ENCODE measurements around the gene PCSK9. TPM values are rescaled to one million over a fixed set of nuclear protein-coding genes. Genes with fewer than 3 reads are reported as not detected.
A peak's percentile ranks its signal among the peaks of the same experiment; 100 is the strongest.

The PCSK9 gene
- total and polyA plus RNA-seq, 4 donors = 10.8 to 112 (median 58.5) TPM

- DNase-seq (ENCODE audit: low spot score) = no peak
- TF ChIP-seq FOXA2 (IDR thresholded peaks at IDR 0.05) = no peak
- TF ChIP-seq JUND (IDR thresholded peaks at IDR 0.05) = peak in 1 of 2 donors; percentile 31
- peak in 1 of 2 donors; percentile 65 for TF ChIP-seq RAD21 (IDR thresholded peaks at IDR 0.05)
- TF ChIP-seq RXRA (IDR thresholded peaks at IDR 0.05) = peak; percentile 73 to 77
- TF ChIP-seq YY1 (IDR thresholded peaks at IDR 0.05) = peak; percentile 36
- peak; percentile 27 for TF ChIP-seq NR2F2 (IDR thresholded peaks at IDR 0.05)
- TF ChIP-seq REST (IDR thresholded peaks at IDR 0.05) = peak; percentile 19
- TF ChIP-seq MAX (IDR thresholded peaks at IDR 0.05) = peak; percentile 70
- peak; percentile 47 for TF ChIP-seq SP1 (IDR thresholded peaks at IDR 0.05)
- TF ChIP-seq CTCF (IDR thresholded peaks at IDR 0.05; ENCODE audit: low read depth, low read length, missing input control) = peak; percentile 38
- peak; percentile 55 to 67 for TF ChIP-seq HNF4A (conservative IDR thresholded peaks at IDR 0.05)
- no peak for TF ChIP-seq HNF4G (IDR thresholded peaks at IDR 0.05)
- no peak for TF ChIP-seq FOXA1 (IDR thresholded peaks at IDR 0.05)
- TF ChIP-seq TAF1 (conservative IDR thresholded peaks at IDR 0.05) = no peak
- Histone ChIP-seq H3K27me3 (ENCODE audit: control insufficient read depth in 4 of 4, insufficient read depth in 4 of 4, low read length in 3 of 4) (no peaks in the 10 kb centered on the region), H3K36me3 (ENCODE audit: control insufficient read depth in 4 of 4, insufficient read depth in 3 of 4, low read depth in 1 of 4, low read length in 3 of 4) (no peaks in the 10 kb centered on the region), H3K4me1 (ENCODE audit: control insufficient read depth in 4 of 4, insufficient read depth in 4 of 4, low read length in 3 of 4) (peaks cover 15 to 62% (median 42%) of the 10 kb centered on the region in 4 donors), H3K9me3 (ENCODE audit: control insufficient read depth in 4 of 4, low read length in 3 of 4) (no peaks in the 10 kb centered on the region), H3K27ac (ENCODE audit: low read depth in 1 of 2, low read length in 2 of 2) (no peak overlapping the region), H3K4me3 (ENCODE audit: low read depth in 1 of 3, low read length in 3 of 3) (no peak overlapping the region), H3K9ac (ENCODE audit: low read depth in 1 of 2, low read length in 2 of 2) (no peak overlapping the region)
- WGBS = 31% methylated on average over 4 of the region's 4 CpGs
These were observed 3.4 kb upstream of the PCSK9 start for GRCh38 chr1:55035904-55036303.

GRCh38 chr1:55037733-55038551, 1.4 kb upstream of the PCSK9 start:
- TF ChIP-seq FOXA2 (IDR thresholded peaks at IDR 0.05) (no peak), REST (IDR thresholded peaks at IDR 0.05) (peak; percentile 16)
- Histone ChIP-seq H3K4me3 (ENCODE audit: low read depth in 1 of 3, low read length in 3 of 3) (no peak overlapping the region), H3K36me3 (ENCODE audit: control insufficient read depth in 4 of 4, insufficient read depth in 3 of 4, low read depth in 1 of 4, low read length in 3 of 4) (no peaks in the 10 kb centered on the region), H3K9ac (ENCODE audit: low read depth in 1 of 2, low read length in 2 of 2) (no peak overlapping the region), H3K27me3 (ENCODE audit: control insufficient read depth in 4 of 4, insufficient read depth in 4 of 4, low read length in 3 of 4) (no peaks in the 10 kb centered on the region), H3K9me3 (ENCODE audit: control insufficient read depth in 4 of 4, low read length in 3 of 4) (no peaks in the 10 kb centered on the region), H3K27ac (ENCODE audit: low read depth in 1 of 2, low read length in 2 of 2) (no peak overlapping the region), H3K4me1 (ENCODE audit: control insufficient read depth in 4 of 4, insufficient read depth in 4 of 4, low read length in 3 of 4) (peaks cover 8 to 70% (median 56%) of the 10 kb centered on the region in 4 donors)
- DNase-seq (ENCODE audit: low spot score) = no peak
- 75% methylated on average over 8 of the region's 8 CpGs for WGBS

Measured in liver (tissue), 9 donors.